Esophagus muscularis mucosa (tissue), 4 donors: ENCODE results near the gene AGER. TPM values are rescaled to one million over a fixed set of nuclear protein-coding genes. Genes with fewer than 3 reads are reported as not detected.
A peak's percentile ranks its signal among the peaks of the same experiment; 100 is the strongest.
"Not testable (repeated sequence)": the region's sequence is repeated elsewhere in the genome, so short reads cannot be mapped to it uniquely, and the experiment has no call there.

ENCODE experiments used
- DNase-seq: peaks from one replicate; pipeline ENCODE4 v3.0.0-alpha.2; 2017; ENCODE audit errors: extremely low spot score
- H3K27ac ChIP-seq, 4 donors: fragments of 200-600 bp; sonication (generic); replicated peaks in 1 of 4; 1 replicate in 3 of 4; 2 replicates in 1 of 4; pipeline ENCODE4 v1.5.1; 2016 to 2019; ENCODE audit warnings: mild to moderate bottlenecking in 1 of 4
- H3K27me3 ChIP-seq, 4 donors: fragments of 200-600 bp; sonication (generic); one replicate each; pipeline versions ENCODE4 v1.5.1 to v1.6.0; 2016 to 2019
- H3K36me3 ChIP-seq, 4 donors: fragments of 200-600 bp; sonication (generic); one replicate each; pipeline ENCODE4 v1.5.1; 2016 to 2019
- H3K4me1 ChIP-seq, 4 donors: fragments of 200-600 bp; sonication (generic); one replicate each; pipeline ENCODE4 v1.5.1; 2016 to 2019
- H3K4me3 ChIP-seq, 4 donors: fragments of 200-600 bp; sonication (generic); 1 replicate in 2 of 4; 2 replicates in 2 of 4; pipeline ENCODE4 v1.5.1; 2016 to 2019; ENCODE audit warnings: mild to moderate bottlenecking in 4 of 4, moderate library complexity in 1 of 4
- H3K9me3 ChIP-seq, 4 donors: fragments of 200-600 bp; sonication (generic); 1 replicate in 3 of 4; 2 replicates in 1 of 4; pipeline ENCODE4 v1.5.1; 2016 to 2019
- EP300 ChIP-seq: sonication (generic); formaldehyde crosslinking; IDR thresholded peaks from one replicate; pipeline ENCODE4 v1.6.1; 2017; ENCODE audit warnings: antibody characterized with exemption
- POLR2A ChIP-seq: fragments of 450-650 bp; IDR thresholded peaks from one replicate; pipeline ENCODE4 v1.6.1; 2017; ENCODE audit warnings: antibody characterized with exemption, moderate library complexity, mild to moderate bottlenecking, low read depth
- POLR2AphosphoS5 ChIP-seq, 2 donors: sonication (generic); formaldehyde crosslinking; IDR thresholded peaks; one replicate each; pipeline ENCODE4 v1.6.1; 2017; ENCODE audit warnings: antibody characterized with exemption in 2 of 2
- WGBS: methylation state at CpG from one replicate; pipeline ENCODE4 v1.1.5; 2018; 5-methylcytosine and 5-hydroxymethylcytosine counted together
- intact Hi-C: fragments of 100-400 bp; cut with DNase I; formaldehyde crosslinking; loops from one replicate; pipeline ENCODE4 v1.15.1; 2023
- total RNA-seq, 4 donors: library from RNA; depleted of rRNA; stranded (reverse); fragments of >200 nt; gene quantifications; one replicate each; pipeline versions ENCODE4 v1.1.0 to v1.2.1, GENCODE V29; 2016
- TF ChIP-seq, protein P1 (sequence below), 3 experiments: fragments of 200-600 bp in 2 of 3; fragments of 450-650 bp in 1 of 3; sonication (generic) in 2 of 3; IDR thresholded peaks; one replicate each; pipeline ENCODE4 v1.5.1; 2017 to 2019; ENCODE audit warnings: antibody characterized with exemption in 3 of 3, mild to moderate bottlenecking in 2 of 3, moderate library complexity in 1 of 3

The AGER gene
- total RNA-seq, 4 donors from 2014 or later = 0.83 to 5.9 (median 3.8) TPM

GRCh38 chr6:32194388-32194787 lies 10.3 kb upstream of the AGER start:
- Histone ChIP-seq H3K27me3 (no peaks in the 10 kb centered on the region), H3K9me3 (no peaks in the 10 kb centered on the region), H3K36me3 (peaks cover 0 to 14% (median 0%) of the 10 kb centered on the region in 4 donors), H3K4me3 (no peak overlapping the region), H3K4me1 (peaks cover 47 to 60% (median 53%) of the 10 kb centered on the region in 4 donors), H3K27ac (peak overlapping the region; percentile 89 to 100 (median 94))
- TF ChIP-seq POLR2A (no peak), POLR2AphosphoS5 (IDR thresholded peaks at IDR 0.05) (no peak), EP300 (no peak)
- TF ChIP-seq, protein P1, sequence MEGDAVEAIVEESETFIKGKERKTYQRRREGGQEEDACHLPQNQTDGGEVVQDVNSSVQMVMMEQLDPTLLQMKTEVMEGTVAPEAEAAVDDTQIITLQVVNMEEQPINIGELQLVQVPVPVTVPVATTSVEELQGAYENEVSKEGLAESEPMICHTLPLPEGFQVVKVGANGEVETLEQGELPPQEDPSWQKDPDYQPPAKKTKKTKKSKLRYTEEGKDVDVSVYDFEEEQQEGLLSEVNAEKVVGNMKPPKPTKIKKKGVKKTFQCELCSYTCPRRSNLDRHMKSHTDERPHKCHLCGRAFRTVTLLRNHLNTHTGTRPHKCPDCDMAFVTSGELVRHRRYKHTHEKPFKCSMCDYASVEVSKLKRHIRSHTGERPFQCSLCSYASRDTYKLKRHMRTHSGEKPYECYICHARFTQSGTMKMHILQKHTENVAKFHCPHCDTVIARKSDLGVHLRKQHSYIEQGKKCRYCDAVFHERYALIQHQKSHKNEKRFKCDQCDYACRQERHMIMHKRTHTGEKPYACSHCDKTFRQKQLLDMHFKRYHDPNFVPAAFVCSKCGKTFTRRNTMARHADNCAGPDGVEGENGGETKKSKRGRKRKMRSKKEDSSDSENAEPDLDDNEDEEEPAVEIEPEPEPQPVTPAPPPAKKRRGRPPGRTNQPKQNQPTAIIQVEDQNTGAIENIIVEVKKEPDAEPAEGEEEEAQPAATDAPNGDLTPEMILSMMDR (IDR thresholded peaks at IDR 0.05) = no peak
- DNase-seq = no peak
- intact Hi-C loops = no loop called here
- 92% methylated on average over 4 of the region's 4 CpGs for WGBS

DNA sequence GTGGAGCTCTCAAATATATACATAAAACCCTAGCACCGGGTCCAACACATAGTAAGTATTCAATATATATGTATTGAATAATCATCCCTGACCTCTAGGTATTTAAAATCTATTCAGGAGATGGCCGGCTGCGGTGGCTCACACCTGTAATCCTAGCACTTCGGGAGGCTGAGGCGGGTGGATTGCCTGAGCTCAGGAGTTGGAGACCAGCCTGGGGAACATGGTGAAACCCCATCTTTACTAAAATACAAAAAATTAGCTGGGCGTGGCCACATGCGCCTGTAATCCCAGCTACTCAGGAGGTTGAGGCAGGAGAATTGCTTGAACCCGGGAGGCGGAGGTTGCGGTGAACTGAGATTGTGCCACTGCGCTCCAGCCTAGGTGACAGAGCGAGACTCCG lies 9.0 kb upstream of the AGER start:
- DNase-seq, H3K9me3 ChIP-seq, intact Hi-C loops, H3K36me3 ChIP-seq, H3K27me3 ChIP-seq: not testable (repeated sequence)
- H3K4me1 ChIP-seq = peaks cover 58 to 73% (median 65%) of the 10 kb centered on the region in 4 donors
- WGBS = 70% methylated on average over 13 of the region's 13 CpGs
- H3K27ac ChIP-seq = peak overlapping the region; percentile 90 to 99 (median 98)
- H3K4me3 ChIP-seq = peak overlapping the region in 2 of 4 donors; percentile 37 to 92

DNA sequence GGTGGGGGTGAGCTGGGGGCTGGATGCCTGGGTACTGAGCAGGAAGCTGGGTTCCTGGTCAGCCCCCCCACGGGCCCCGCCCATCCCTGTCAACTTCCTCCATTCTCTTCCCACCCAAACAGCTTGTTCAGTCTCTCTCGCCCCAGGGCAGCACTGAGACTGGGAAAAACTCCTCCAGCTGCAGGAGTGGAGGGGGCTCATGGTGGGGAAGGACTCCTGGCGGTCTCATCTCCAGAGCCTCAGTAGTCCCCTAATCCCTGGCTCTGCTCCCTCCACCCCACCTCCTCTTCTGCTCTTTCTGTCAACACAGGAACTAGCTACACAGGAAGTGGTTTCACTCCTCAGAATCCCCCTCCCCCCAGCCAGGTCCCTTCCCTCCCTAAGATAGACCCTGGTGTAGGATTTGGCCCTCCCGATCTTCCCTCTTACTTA lies 8.6 kb upstream of the AGER start, which contains the start of gene GPSM3:
GPSM3 (minus strand) TSS at position 36 of the 432 bp plus-strand sequence. CDS start 130 bp downstream, outside the sequence.
- Histone ChIP-seq H3K4me3 (peak within 1 kb of the TSS; percentile 30 to 92 (median 52)), H3K27me3 (no peaks in the 10 kb centered on the region), H3K9me3 (no peaks in the 10 kb centered on the region), H3K36me3 (peaks cover 3 to 8% (median 5%) of the 10 kb centered on the region in 4 donors), H3K4me1 (peaks cover 63 to 78% (median 70%) of the 10 kb centered on the region in 4 donors), H3K27ac (peak within 1 kb of the TSS; percentile 90 to 99 (median 98))
- WGBS = 44% methylated on average over 3 of the region's 5 CpGs
- intact Hi-C loops = no loop called here
- TF ChIP-seq POLR2A (no peak), POLR2AphosphoS5 (IDR thresholded peaks at IDR 0.05) (peak in 1 of 2 donors; percentile 42), EP300 (no peak)
- TF ChIP-seq, protein P1 (IDR thresholded peaks at IDR 0.05) = no peak
- no peak for DNase-seq

GRCh38 chr6:32191696-32192607 lies 7.9 kb upstream of the AGER start:
- Histone ChIP-seq H3K36me3 (peaks cover 10 to 13% (median 11%) of the 10 kb centered on the region in 4 donors), H3K9me3 (no peaks in the 10 kb centered on the region), H3K4me1 (peaks cover 65 to 78% (median 72%) of the 10 kb centered on the region in 4 donors), H3K27ac (peak overlapping the region; percentile 90 to 99 (median 98)), H3K27me3 (no peaks in the 10 kb centered on the region), H3K4me3 (peak overlapping the region; percentile 30 to 92 (median 52))
- TF ChIP-seq POLR2AphosphoS5 (IDR thresholded peaks at IDR 0.05) = no peak
- TF ChIP-seq, protein P1 (IDR thresholded peaks at IDR 0.05) = no peak
- no peak for TF ChIP-seq POLR2A
- DNase-seq = no peak
- WGBS = 79% methylated on average over 14 of the region's 15 CpGs
- intact Hi-C loops = no loop called here
